ENCODE measurements around the gene CMSS1. TPM values are rescaled to one million over a fixed set of nuclear protein-coding genes. Genes with fewer than 3 reads are reported as not detected.
"Not testable (repeated sequence)": the region's sequence is repeated elsewhere in the genome, so short reads cannot be mapped to it uniquely, and the experiment has no call there.

The CMSS1 gene
- total RNA-seq, 1 experiment from 2014 or later, result 98.6 TPM

DNA sequence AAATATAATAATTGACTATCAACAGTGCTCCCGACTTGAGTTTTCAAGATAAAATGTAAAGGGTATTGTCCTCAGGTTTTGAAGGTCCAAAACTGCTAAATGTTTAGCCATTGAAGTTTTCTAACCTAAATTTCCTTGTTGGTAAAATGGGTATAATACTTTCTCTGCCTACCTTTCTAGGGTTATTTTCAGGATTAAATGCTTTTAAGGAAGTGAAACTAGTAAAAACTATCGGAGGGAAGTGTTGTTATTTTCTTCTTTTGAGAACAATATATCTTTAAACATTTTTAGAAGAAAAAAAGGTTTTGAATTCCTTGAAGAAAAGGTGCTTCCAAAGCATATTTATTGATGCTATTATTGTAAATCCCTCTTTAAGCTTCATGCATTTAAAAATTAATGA is 229.3 kb downstream of the CMSS1 start:
- no peak overlapping the region for H3K27ac ChIP-seq (ENCODE audit: low read depth, low read length, poor library complexity, severe bottlenecking)
- DNase-seq (ENCODE audit: low spot score), result no peak
- BruUV-seq (replicated peaks), result no TSS peak
- CTCF ChIA-PET, result no interaction called here
- peaks cover 4% of the 10 kb centered on the region for H3K4me1 ChIP-seq (ENCODE audit: insufficient read depth, low read length, poor library complexity, severe bottlenecking)
- no peaks in the 10 kb centered on the region for H3K36me3 ChIP-seq (ENCODE audit: insufficient read depth, low read length, poor library complexity, severe bottlenecking)
- TF ChIP-seq EZH2 (IDR thresholded peaks at IDR 0.05; ENCODE audit: borderline replicate concordance, low read depth, low read length, poor library complexity, severe bottlenecking), result no peak
- no peak overlapping the region for H3K4me3 ChIP-seq (ENCODE audit: low read depth, low read length, poor library complexity, severe bottlenecking)
- H3K27me3 ChIP-seq (replicated peaks; ENCODE audit: insufficient read depth, low read depth, low read length, poor library complexity), result no peaks in the 10 kb centered on the region
- POLR2A ChIA-PET (ENCODE audit: low non-redundant PET), result no interaction called here
- intact Hi-C loops (cut with micrococcal nuclease; ENCODE audit: unreplicated experiment), result no loop called here
- no peaks in the 10 kb centered on the region for H3K9me3 ChIP-seq (ENCODE audit: low read depth, low read length, poor library complexity, severe bottlenecking)

- DNase-seq (ENCODE audit: low spot score), result no peak
- POLR2A ChIA-PET (ENCODE audit: low non-redundant PET), result no interaction called here
- Histone ChIP-seq H3K9me3 (ENCODE audit: low read depth, low read length, poor library complexity, severe bottlenecking) (no peaks in the 10 kb centered on the region), H3K36me3 (ENCODE audit: insufficient read depth, low read length, poor library complexity, severe bottlenecking) (no peaks in the 10 kb centered on the region), H3K4me3 (ENCODE audit: low read depth, low read length, poor library complexity, severe bottlenecking) (no peak overlapping the region), H3K27me3 (replicated peaks; ENCODE audit: insufficient read depth, low read depth, low read length, poor library complexity) (no peaks in the 10 kb centered on the region), H3K4me1 (ENCODE audit: insufficient read depth, low read length, poor library complexity, severe bottlenecking) (peaks cover 4% of the 10 kb centered on the region), H3K27ac (ENCODE audit: low read depth, low read length, poor library complexity, severe bottlenecking) (no peak overlapping the region)
- no TSS peak for BruUV-seq (replicated peaks)
- CTCF ChIA-PET, result no interaction called here
- intact Hi-C loops (cut with micrococcal nuclease; ENCODE audit: unreplicated experiment), result no loop called here
- TF ChIP-seq, protein P1, sequence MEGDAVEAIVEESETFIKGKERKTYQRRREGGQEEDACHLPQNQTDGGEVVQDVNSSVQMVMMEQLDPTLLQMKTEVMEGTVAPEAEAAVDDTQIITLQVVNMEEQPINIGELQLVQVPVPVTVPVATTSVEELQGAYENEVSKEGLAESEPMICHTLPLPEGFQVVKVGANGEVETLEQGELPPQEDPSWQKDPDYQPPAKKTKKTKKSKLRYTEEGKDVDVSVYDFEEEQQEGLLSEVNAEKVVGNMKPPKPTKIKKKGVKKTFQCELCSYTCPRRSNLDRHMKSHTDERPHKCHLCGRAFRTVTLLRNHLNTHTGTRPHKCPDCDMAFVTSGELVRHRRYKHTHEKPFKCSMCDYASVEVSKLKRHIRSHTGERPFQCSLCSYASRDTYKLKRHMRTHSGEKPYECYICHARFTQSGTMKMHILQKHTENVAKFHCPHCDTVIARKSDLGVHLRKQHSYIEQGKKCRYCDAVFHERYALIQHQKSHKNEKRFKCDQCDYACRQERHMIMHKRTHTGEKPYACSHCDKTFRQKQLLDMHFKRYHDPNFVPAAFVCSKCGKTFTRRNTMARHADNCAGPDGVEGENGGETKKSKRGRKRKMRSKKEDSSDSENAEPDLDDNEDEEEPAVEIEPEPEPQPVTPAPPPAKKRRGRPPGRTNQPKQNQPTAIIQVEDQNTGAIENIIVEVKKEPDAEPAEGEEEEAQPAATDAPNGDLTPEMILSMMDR (conservative IDR thresholded peaks at IDR 0.05; ENCODE audit: low read depth, low read length), result no peak
- no peak for TF ChIP-seq EZH2 (IDR thresholded peaks at IDR 0.05; ENCODE audit: borderline replicate concordance, low read depth, low read length, poor library complexity, severe bottlenecking)
Observed at GRCh38 chr3:100047455-100048141, 229.9 kb downstream of the CMSS1 start.

DNA sequence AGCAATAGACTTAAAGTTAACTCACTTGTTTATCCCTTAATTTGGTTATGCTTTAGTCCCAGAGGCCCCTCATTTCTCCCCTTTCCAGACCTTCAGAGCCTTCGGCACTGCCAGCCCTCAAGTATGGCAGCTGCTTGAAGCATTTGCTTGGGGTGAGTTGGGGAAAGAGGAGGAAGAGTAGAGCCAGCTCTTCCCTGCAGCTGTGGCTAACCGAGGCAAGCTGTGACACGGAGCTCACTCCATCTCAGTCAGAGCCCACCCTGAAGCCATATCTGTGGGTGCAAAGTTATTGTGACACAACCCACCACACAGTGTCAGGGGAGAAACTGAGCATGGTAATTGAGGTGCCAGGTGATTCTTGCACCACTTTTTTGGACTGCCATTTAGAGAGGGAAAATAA is 230.6 kb downstream of the CMSS1 start:
- intact Hi-C loops (cut with micrococcal nuclease; ENCODE audit: unreplicated experiment), result no loop called here
- Histone ChIP-seq H3K27me3 (replicated peaks; ENCODE audit: insufficient read depth, low read depth, low read length, poor library complexity) (no peaks in the 10 kb centered on the region), H3K4me1 (ENCODE audit: insufficient read depth, low read length, poor library complexity, severe bottlenecking) (peaks cover 4% of the 10 kb centered on the region), H3K36me3 (ENCODE audit: insufficient read depth, low read length, poor library complexity, severe bottlenecking) (no peaks in the 10 kb centered on the region), H3K9me3 (ENCODE audit: low read depth, low read length, poor library complexity, severe bottlenecking) (no peaks in the 10 kb centered on the region), H3K27ac (ENCODE audit: low read depth, low read length, poor library complexity, severe bottlenecking) (no peak overlapping the region), H3K4me3 (ENCODE audit: low read depth, low read length, poor library complexity, severe bottlenecking) (no peak overlapping the region)
- CTCF ChIA-PET, result no interaction called here
- DNase-seq (ENCODE audit: low spot score), result no peak
- BruUV-seq (replicated peaks), result no TSS peak
- no peak for TF ChIP-seq EZH2 (IDR thresholded peaks at IDR 0.05; ENCODE audit: borderline replicate concordance, low read depth, low read length, poor library complexity, severe bottlenecking)
- TF ChIP-seq, protein P1 (conservative IDR thresholded peaks at IDR 0.05; ENCODE audit: low read depth, low read length), result no peak
- POLR2A ChIA-PET (ENCODE audit: low non-redundant PET), result no interaction called here

DNA sequence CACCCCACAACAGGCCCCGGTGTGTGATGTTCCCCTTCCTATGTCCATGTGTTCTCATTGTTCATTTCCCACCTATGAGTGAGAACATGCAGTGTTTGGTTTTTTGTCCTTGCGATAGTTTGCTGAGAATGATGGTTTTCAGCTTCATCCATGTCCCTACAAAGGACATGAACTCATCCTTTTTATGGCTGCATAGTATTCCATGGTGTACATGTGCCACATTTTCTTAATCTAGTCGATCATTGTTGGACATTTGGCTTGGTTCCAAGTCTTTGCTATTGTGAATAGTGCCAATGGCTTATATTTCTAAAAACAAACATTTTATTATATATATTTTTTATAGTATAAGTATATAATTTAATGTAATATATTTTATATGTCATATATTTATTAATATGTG is 233.9 kb downstream of the CMSS1 start:
- POLR2A ChIA-PET (ENCODE audit: low non-redundant PET); H3K9me3 ChIP-seq (ENCODE audit: low read depth, low read length, poor library complexity, severe bottlenecking); H3K27ac ChIP-seq (ENCODE audit: low read depth, low read length, poor library complexity, severe bottlenecking); BruUV-seq (replicated peaks); CTCF ChIA-PET; intact Hi-C loops (cut with micrococcal nuclease; ENCODE audit: unreplicated experiment); H3K36me3 ChIP-seq (ENCODE audit: insufficient read depth, low read length, poor library complexity, severe bottlenecking); DNase-seq (ENCODE audit: low spot score); H3K27me3 ChIP-seq (replicated peaks; ENCODE audit: insufficient read depth, low read depth, low read length, poor library complexity); H3K4me1 ChIP-seq (ENCODE audit: insufficient read depth, low read length, poor library complexity, severe bottlenecking); H3K4me3 ChIP-seq (ENCODE audit: low read depth, low read length, poor library complexity, severe bottlenecking): not testable (repeated sequence)

All from A673 (cell line).